K562 (cell line): ENCODE results near the gene RPRM.

ENCODE experiments used
- ADNP ChIP-seq: fragments of 200-800 bp; sonication (Bioruptor generic); IDR thresholded peaks from 2 replicates; pipeline ENCODE4 v1.6.1; 2016; ENCODE audit warnings: missing genetic modification characterization, missing compliant biosample characterization
- CHD1 ChIP-seq: fragments of 200-600 bp; sonication (generic); IDR thresholded peaks from one replicate; pipeline ENCODE4 v1.6.1; 2012; ENCODE audit warnings: mild to moderate bottlenecking, moderate library complexity, low read length, inconsistent platforms
- CTCF ChIP-seq, 3 experiments: IDR thresholded peaks in 2 of 3; conservative IDR thresholded peaks in 1 of 3; 2 replicates each; pipeline ENCODE4 v1.5.1; 2011 to 2012; ENCODE audit warnings: low read length in 3 of 3, mild to moderate bottlenecking in 3 of 3, control low read depth in 2 of 3, improper control_type of control experiment in 1 of 3, inconsistent platforms in 1 of 3, low read depth in 1 of 3, mixed read lengths in 1 of 3, moderate library complexity in 1 of 3; ENCODE audit not compliant: insufficient read depth in 2 of 3
- DNMT1 ChIP-seq: fragments of 450-650 bp; IDR thresholded peaks from 2 replicates; pipeline ENCODE4 v1.6.1; 2016; ENCODE audit warnings: antibody characterized with exemption, mild to moderate bottlenecking
- FOS ChIP-seq: IDR thresholded peaks from 3 replicates; pipeline ENCODE4 v1.6.1; 2011; ENCODE audit not compliant: insufficient read length; ENCODE audit errors: extremely low read depth
- ZNF707 ChIP-seq: fragments of 250-450 bp; sonication (Bioruptor Pico); conservative IDR thresholded peaks from 2 replicates; pipeline ENCODE4 v1.8.0; 2022; ENCODE audit warnings: inconsistent platforms, mild to moderate bottlenecking, moderate library complexity

GRCh38 chr2:153462338-153462859 lies 16.2 kb downstream of the RPRM start:
- no peak for TF ChIP-seq CTCF (IDR thresholded peaks at IDR 0.05 in 2 of 3, conservative IDR thresholded peaks at IDR 0.05 in 1 of 3; ENCODE audit: insufficient read depth in 2 of 3, low read depth in 1 of 3, low read length in 3 of 3)
- TF ChIP-seq CHD1, result no peak
- TF ChIP-seq ZNF707, result no peak
- TF ChIP-seq ADNP (tag), result no peak
- TF ChIP-seq DNMT1, result no peak
- TF ChIP-seq FOS, result no peak
